Upper lobe of right lung (tissue), 1 donor: Measurements from ENCODE around the gene CNOT2. TPM values are rescaled to one million over a fixed set of nuclear protein-coding genes. Genes with fewer than 3 reads are reported as not detected.
A peak's percentile ranks its signal among the peaks of the same experiment; 100 is the strongest.
"Not testable (repeated sequence)": the region's sequence is repeated elsewhere in the genome, so short reads cannot be mapped to it uniquely, and the experiment has no call there.

Experiments used
- ATAC-seq: fragments of 200-7000 bp; cut with Tn5 transposase; one replicate; pipeline ENCODE4 v1.9.1; 2020; ENCODE audit warnings: mild to moderate bottlenecking, moderate library complexity
- DNase-seq: peaks from one replicate; pipeline ENCODE4 v3.0.0-alpha.2; 2020
- H3K27ac ChIP-seq: fragments of 200-600 bp; one replicate; pipeline ENCODE4 v1.8.0; 2022
- H3K27me3 ChIP-seq: fragments of 200-600 bp; one replicate; pipeline ENCODE4 v1.8.0; 2022; ENCODE audit warnings: mild to moderate bottlenecking
- H3K36me3 ChIP-seq: fragments of 200-600 bp; one replicate; pipeline ENCODE4 v1.8.0; 2022
- H3K4me1 ChIP-seq: fragments of 200-600 bp; one replicate; pipeline ENCODE4 v1.8.0; 2022
- H3K4me3 ChIP-seq: fragments of 200-600 bp; one replicate; pipeline ENCODE4 v1.8.0; 2022; ENCODE audit warnings: mild to moderate bottlenecking
- H3K9me3 ChIP-seq: fragments of 200-600 bp; one replicate; pipeline ENCODE4 v1.8.0; 2022
- intact Hi-C: fragments of 100-400 bp; cut with DNase I; formaldehyde crosslinking; loops from one replicate; pipeline ENCODE4 v1.11.0; 2022
- total RNA-seq: library from RNA; stranded (reverse); fragmentation: NEBNext Ultra II Directional; extraction: Animal tissue kit (Norgen Biotek cat#: 25700); gene quantifications from one replicate; pipeline ENCODE4 v1.2.1, GENCODE V29; 2021
- TF ChIP-seq, protein P1 (sequence below): fragments of 200-600 bp; IDR thresholded peaks from one replicate; pipeline ENCODE4 v1.8.0; 2022; ENCODE audit warnings: antibody characterized with exemption
- donor health status: DM: no; HTN: yes; CAD: no; lungs with severe emphysema.

The CNOT2 gene
- total RNA-seq, 1 donor from 2014 or later: 71.4 TPM

DNA sequence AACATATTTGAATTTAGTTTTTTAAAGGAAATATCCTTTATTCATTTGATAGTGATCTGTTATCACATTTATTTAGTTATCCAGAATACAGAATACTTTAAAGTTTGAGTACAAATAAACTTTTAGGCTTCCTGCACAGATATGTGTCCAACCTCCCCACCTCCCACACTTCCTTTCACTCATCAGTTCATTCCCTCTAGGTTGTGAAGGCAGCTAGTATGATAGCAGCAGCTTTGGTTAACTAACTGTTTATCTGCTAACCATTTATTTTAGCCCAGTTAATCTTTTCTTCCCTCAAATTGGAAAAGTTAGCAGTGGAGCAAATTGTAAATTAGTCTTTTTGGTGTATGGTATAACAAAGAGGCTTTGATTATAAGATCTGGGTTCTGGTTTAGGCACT lies 35.7 kb downstream of the CNOT2 start:
- Histone ChIP-seq H3K9me3 (no peaks in the 10 kb centered on the region), H3K36me3 (peaks cover 17% of the 10 kb centered on the region), H3K27ac (no peak overlapping the region), H3K4me1 (no peaks in the 10 kb centered on the region), H3K4me3 (no peak overlapping the region), H3K27me3 (no peaks in the 10 kb centered on the region)
- ATAC-seq: no peak
- TF ChIP-seq, protein P1, sequence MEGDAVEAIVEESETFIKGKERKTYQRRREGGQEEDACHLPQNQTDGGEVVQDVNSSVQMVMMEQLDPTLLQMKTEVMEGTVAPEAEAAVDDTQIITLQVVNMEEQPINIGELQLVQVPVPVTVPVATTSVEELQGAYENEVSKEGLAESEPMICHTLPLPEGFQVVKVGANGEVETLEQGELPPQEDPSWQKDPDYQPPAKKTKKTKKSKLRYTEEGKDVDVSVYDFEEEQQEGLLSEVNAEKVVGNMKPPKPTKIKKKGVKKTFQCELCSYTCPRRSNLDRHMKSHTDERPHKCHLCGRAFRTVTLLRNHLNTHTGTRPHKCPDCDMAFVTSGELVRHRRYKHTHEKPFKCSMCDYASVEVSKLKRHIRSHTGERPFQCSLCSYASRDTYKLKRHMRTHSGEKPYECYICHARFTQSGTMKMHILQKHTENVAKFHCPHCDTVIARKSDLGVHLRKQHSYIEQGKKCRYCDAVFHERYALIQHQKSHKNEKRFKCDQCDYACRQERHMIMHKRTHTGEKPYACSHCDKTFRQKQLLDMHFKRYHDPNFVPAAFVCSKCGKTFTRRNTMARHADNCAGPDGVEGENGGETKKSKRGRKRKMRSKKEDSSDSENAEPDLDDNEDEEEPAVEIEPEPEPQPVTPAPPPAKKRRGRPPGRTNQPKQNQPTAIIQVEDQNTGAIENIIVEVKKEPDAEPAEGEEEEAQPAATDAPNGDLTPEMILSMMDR: no peak
- intact Hi-C loops: no loop called here
- no peak for DNase-seq

DNA sequence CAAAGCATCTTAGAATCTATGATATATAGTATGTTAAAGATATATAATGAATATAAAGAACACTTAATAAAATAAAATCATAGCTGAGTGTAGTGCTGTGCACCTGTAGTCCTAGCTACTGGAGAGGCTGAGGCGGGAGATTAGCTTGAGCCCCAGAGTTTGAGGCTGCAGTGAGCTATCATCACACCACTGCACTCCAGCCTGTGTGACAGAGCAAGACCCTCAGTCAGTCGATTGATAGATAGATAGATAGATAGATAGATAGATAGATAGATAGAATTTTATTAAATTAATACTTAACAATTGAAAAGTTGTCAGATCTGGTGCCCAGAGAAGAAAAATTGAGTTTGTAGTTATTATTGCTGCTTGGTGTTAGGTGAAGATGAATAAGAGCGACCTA lies 40.0 kb downstream of the CNOT2 start:
- DNase-seq (no peak), ATAC-seq (no peak)
- Histone ChIP-seq H3K36me3 (peaks cover 17% of the 10 kb centered on the region), H3K27ac (no peak overlapping the region), H3K27me3 (no peaks in the 10 kb centered on the region), H3K4me3 (no peak overlapping the region), H3K9me3 (no peaks in the 10 kb centered on the region), H3K4me1 (no peaks in the 10 kb centered on the region)
- TF ChIP-seq, protein P1: no peak
- intact Hi-C loops: no loop called here

DNA sequence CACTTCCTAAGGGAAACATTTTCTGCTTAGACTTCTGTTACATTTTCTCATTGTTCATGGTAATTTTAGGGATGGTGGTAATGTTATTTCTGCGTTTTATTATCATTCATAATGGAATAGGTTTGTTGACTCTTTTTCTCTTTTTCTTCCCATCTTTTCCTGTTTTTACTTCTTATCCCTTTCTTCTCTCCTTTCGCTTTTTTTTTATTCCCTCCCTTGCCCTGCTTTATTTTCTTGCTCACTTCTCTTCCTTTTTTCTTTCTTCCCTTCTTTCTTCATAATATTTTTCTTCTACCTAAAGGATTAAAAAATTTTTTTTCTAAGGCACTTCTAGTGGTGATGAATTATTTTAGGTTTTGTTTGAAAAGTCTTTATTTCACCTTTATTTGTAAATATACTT lies 45.6 kb downstream of the CNOT2 start:
- TF ChIP-seq, protein P1: no peak

DNA sequence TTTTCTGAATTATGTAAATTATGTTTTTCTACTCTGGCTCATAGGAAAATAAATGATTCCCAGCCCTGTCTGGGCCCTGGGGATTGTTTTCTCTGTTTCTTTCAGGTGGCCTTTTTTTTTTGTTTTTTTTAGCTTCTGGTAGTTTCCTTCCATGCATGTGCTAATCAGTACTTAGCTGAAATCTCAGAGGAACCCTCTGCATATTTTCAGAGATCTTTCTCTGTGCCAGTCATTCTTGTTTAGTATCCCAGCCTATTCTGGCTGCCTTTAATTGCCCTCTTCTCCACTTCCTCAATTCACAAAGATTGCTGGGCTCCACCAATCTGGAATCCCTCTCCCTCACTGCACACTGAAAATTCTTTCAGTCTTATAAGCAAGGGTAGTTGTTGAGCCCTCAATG lies 46.9 kb downstream of the CNOT2 start:
- no peaks in the 10 kb centered on the region for H3K9me3 ChIP-seq
- ATAC-seq: peak; percentile 24
- intact Hi-C loops: no loop called here
- no peak overlapping the region for H3K4me3 ChIP-seq
- H3K4me1 ChIP-seq: peaks cover 8% of the 10 kb centered on the region
- no peaks in the 10 kb centered on the region for H3K27me3 ChIP-seq
- TF ChIP-seq, protein P1: no peak
- DNase-seq: no peak
- no peak overlapping the region for H3K27ac ChIP-seq
- H3K36me3 ChIP-seq: no peaks in the 10 kb centered on the region

More for the DNA sequence above, 45.6 kb downstream of the CNOT2 start:
- Histone ChIP-seq H3K4me3 (no peak overlapping the region), H3K27me3 (no peaks in the 10 kb centered on the region), H3K27ac (no peak overlapping the region), H3K36me3 (no peaks in the 10 kb centered on the region), H3K9me3 (no peaks in the 10 kb centered on the region), H3K4me1 (peaks cover 8% of the 10 kb centered on the region)
- DNase-seq: no peak
- ATAC-seq: no peak
- intact Hi-C loops: no loop called here

DNA sequence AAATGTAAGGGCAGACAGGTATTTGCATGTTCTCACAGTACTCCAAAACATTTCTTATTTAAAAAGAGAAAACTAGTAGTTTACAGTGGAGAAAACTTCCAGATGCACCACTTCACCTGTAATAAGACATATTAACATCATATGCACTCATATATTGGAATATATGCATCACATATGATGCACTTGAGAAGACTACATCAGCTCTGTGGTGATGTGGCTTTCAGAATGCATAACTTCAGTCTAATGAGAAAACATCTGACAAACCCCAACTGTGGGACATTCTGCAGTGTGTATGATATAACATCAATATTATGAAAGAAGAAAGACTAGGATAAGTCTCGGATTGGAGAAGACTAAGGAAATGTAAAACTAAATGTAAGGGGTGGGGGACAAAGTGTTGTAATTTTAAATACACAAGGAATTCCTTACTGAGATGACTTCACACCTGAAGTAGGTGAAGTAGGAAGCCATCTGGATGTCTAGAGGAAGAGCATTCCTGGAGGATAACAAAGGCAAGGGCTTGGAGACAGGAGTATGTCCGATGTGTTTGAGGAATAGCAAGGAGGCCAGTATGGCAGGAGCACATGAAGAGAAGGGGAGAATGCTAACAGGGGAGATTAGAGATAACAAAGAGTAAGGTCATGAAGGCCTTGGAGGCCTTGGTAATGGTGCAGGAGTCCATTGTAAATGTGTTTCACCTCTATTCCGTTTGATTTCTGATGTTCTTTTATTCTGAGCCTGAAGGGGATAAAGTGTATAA lies 49.0 kb downstream of the CNOT2 start:
- Histone ChIP-seq H3K27me3 (no peaks in the 10 kb centered on the region), H3K9me3 (no peaks in the 10 kb centered on the region), H3K36me3 (no peaks in the 10 kb centered on the region), H3K4me3 (no peak overlapping the region), H3K4me1 (peaks cover 8% of the 10 kb centered on the region), H3K27ac (no peak overlapping the region)
- DNase-seq (no peak), ATAC-seq (no peak)
- TF ChIP-seq, protein P1: no peak
- intact Hi-C loops: no loop called here

DNA sequence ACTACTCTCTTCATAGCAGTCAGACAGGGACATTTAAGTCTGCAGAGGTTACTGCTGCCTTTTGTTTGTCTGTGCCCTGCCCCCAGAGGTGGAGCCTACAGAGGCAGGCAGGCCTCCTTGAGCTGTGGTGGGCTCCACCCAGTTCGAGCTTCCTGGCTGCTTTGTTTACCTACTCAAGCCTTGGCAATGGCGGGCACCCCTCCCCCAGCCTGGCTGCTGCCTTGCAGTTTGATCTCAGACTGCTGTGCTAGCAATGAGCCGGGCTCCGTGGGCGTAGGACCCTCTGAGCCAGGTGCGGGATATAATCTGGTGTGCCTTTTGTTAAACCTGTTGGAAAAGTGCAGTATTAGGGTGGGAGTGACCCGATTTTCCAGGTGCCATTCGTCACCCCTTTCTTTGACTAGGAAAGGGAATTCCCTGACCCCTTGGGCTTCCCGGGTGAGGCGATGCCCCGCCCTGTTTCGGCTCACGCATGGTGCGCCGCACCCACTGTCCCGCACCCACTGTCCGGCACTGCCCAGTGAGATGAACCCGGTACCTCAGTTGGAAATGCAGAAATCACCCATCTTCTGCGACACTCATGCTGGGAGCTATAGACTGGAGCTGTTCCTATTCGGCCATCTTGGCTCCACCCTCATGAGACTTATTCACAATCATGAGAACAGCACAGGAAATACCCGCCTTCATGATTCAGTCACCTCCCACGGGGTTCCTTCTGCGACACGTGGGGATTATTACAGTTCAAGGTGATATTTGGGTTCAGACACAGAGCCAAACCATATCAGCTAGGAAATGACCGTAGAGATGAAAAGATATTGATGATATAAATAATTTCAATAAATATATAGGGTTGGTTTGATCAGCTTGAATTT lies 61.7 kb downstream of the CNOT2 start:
- ATAC-seq, intact Hi-C loops, H3K4me3 ChIP-seq, H3K4me1 ChIP-seq, H3K36me3 ChIP-seq, H3K27ac ChIP-seq, H3K27me3 ChIP-seq, H3K9me3 ChIP-seq: not testable (repeated sequence)
- DNase-seq: peak; percentile 60
